K562 (cell line): ENCODE results near the gene OR1N1. TPM values are rescaled to one million over a fixed set of nuclear protein-coding genes. Genes with fewer than 3 reads are reported as not detected.

ENCODE experiments used
- ERF ChIP-seq: fragments of 450-650 bp; formaldehyde crosslinking; IDR thresholded peaks from 2 replicates; pipeline ENCODE4 v1.4.0; 2020; ENCODE audit warnings: mild to moderate bottlenecking, mixed read lengths
- HMG20A ChIP-seq: fragments of 450-650 bp; formaldehyde crosslinking; conservative IDR thresholded peaks from 2 replicates; pipeline ENCODE4 v1.4.0; 2020; ENCODE audit warnings: mild to moderate bottlenecking, mixed read lengths
- NBN ChIP-seq: fragments of 450-650 bp; IDR thresholded peaks from 2 replicates; pipeline ENCODE4 v1.6.1; 2016; ENCODE audit warnings: low read depth, mild to moderate bottlenecking
- PHB2 ChIP-seq: fragments of 450-650 bp; IDR thresholded peaks from 2 replicates; pipeline ENCODE4 v1.6.1; 2017; ENCODE audit warnings: low read depth
- PHF21A ChIP-seq: fragments of 450-650 bp; IDR thresholded peaks from 2 replicates; pipeline ENCODE4 v1.6.1; 2017; ENCODE audit warnings: low read depth, borderline replicate concordance
- PML ChIP-seq: IDR thresholded peaks from 2 replicates; pipeline ENCODE4 v1.6.1; 2012; ENCODE audit warnings: low read length, inconsistent platforms
- WHSC1 ChIP-seq: IDR thresholded peaks from one replicate; pipeline ENCODE4 v1.6.1; 2012; ENCODE audit warnings: low read length, control low read depth, inconsistent platforms
- ZNF224 ChIP-seq: sonication (generic); formaldehyde crosslinking; IDR thresholded peaks from 2 replicates; pipeline ENCODE4 v1.8.0; 2022; ENCODE audit warnings: mild to moderate bottlenecking, missing genetic modification reagents
- ZNF232 ChIP-seq: sonication (generic); formaldehyde crosslinking; IDR thresholded peaks from 2 replicates; pipeline ENCODE4 v1.8.0; 2022; ENCODE audit warnings: mild to moderate bottlenecking, missing genetic modification reagents
- polyA plus RNA-seq, 8 experiments: library from polyadenylated mRNA; depleted of rRNA in 4 of 8; stranded (reverse) in 5 of 8; unstranded in 3 of 8; fragments of >200 nt; fragmentation: Nextera tagmentation in 2 of 8; fragmentation: Illumina TruSeq in 1 of 8; extraction: Ambion mirVana in 2 of 8; extraction: Trizol in 1 of 8; gene quantifications; 2 replicates each; pipeline versions ENCODE4 v1.2.1 to v1.2.3, GENCODE V29; 2011 to 2014; ENCODE audit warnings: inconsistent platforms in 1 of 8, missing spikeins in 1 of 8
- total RNA-seq, 7 experiments: library from RNA; depleted of rRNA in 6 of 7; stranded (reverse); fragments of >200 nt in 6 of 7; fragmentation: Illumina TruSeq in 2 of 7; extraction: Trizol in 2 of 7; gene quantifications; 2 replicates each; pipeline versions ENCODE4 v1.2.1 to v1.2.3, GENCODE V29; 2011 to 2021; ENCODE audit warnings: low replicate concordance in 1 of 7
- TF ChIP-seq, protein P1 (sequence below), 2 experiments: fragments of 450-650 bp in 1 of 2; sonication (generic) in 1 of 2; formaldehyde crosslinking in 1 of 2; IDR thresholded peaks; 2 replicates each; pipeline versions ENCODE4 v1.7.1 to v1.9.0; 2016 to 2022; ENCODE audit warnings: inconsistent platforms in 1 of 2, mild to moderate bottlenecking in 1 of 2, missing genetic modification reagents in 1 of 2
- TF ChIP-seq, protein P2 (sequence below): conservative IDR thresholded peaks from 2 replicates; pipeline ENCODE4 v1.6.1; 2011; ENCODE audit warnings: low read depth, mild to moderate bottlenecking, low read length; ENCODE audit not compliant: control insufficient read depth

Gene OR1N1
- total and polyA plus RNA-seq, 9 of the 15 experiments (the other 6 are each of a cell fraction or from before 2014, with no cell fraction given), result not detected

DNA sequence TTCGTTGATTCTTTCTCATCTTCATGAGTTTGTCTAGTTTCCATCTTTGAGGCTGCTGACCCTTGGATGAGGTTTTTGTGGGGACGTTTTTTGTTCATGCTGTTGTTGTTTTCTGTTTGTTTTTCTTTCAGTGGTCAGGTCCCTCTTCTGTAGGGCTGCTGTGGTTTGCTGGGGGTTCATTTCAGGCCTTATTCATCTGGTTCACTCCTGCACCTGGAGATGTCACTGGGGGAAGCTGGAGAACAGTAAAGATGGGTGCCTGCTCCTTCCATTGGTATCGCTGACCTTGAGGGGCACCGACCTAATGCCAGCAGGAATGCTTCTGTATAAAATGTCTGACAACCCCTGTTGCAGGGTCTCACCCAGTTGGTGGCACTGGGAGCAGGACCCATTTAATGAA is 34.4 kb upstream of the OR1N1 start (continued):
- no peak for TF ChIP-seq PML
- TF ChIP-seq PHB2, result no peak
- no peak for TF ChIP-seq HMG20A
- TF ChIP-seq PHF21A, result no peak
- TF ChIP-seq WHSC1, result no peak
- no peak for TF ChIP-seq NBN
- no peak for TF ChIP-seq ZNF232 (CRISPR knock-in tag)
- TF ChIP-seq, protein P1, sequence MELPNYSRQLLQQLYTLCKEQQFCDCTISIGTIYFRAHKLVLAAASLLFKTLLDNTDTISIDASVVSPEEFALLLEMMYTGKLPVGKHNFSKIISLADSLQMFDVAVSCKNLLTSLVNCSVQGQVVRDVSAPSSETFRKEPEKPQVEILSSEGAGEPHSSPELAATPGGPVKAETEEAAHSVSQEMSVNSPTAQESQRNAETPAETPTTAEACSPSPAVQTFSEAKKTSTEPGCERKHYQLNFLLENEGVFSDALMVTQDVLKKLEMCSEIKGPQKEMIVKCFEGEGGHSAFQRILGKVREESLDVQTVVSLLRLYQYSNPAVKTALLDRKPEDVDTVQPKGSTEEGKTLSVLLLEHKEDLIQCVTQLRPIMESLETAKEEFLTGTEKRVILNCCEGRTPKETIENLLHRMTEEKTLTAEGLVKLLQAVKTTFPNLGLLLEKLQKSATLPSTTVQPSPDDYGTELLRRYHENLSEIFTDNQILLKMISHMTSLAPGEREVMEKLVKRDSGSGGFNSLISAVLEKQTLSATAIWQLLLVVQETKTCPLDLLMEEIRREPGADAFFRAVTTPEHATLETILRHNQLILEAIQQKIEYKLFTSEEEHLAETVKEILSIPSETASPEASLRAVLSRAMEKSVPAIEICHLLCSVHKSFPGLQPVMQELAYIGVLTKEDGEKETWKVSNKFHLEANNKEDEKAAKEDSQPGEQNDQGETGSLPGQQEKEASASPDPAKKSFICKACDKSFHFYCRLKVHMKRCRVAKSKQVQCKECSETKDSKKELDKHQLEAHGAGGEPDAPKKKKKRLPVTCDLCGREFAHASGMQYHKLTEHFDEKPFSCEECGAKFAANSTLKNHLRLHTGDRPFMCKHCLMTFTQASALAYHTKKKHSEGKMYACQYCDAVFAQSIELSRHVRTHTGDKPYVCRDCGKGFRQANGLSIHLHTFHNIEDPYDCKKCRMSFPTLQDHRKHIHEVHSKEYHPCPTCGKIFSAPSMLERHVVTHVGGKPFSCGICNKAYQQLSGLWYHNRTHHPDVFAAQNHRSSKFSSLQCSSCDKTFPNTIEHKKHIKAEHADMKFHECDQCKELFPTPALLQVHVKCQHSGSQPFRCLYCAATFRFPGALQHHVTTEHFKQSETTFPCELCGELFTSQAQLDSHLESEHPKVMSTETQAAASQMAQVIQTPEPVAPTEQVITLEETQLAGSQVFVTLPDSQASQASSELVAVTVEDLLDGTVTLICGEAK (IDR thresholded peaks at IDR 0.05), result no peak
- TF ChIP-seq, protein P1 (CRISPR knock-in tag; IDR thresholded peaks at IDR 0.05), result no peak
- no peak for TF ChIP-seq ERF
- TF ChIP-seq, protein P2, sequence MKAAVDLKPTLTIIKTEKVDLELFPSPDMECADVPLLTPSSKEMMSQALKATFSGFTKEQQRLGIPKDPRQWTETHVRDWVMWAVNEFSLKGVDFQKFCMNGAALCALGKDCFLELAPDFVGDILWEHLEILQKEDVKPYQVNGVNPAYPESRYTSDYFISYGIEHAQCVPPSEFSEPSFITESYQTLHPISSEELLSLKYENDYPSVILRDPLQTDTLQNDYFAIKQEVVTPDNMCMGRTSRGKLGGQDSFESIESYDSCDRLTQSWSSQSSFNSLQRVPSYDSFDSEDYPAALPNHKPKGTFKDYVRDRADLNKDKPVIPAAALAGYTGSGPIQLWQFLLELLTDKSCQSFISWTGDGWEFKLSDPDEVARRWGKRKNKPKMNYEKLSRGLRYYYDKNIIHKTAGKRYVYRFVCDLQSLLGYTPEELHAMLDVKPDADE, result no peak
- TF ChIP-seq ZNF224 (CRISPR knock-in tag), result no peak
